ENCODE results near the gene NOVA1.

Gene NOVA1

GRCh38 chr14:26594756-26595545, 2.9 kb downstream of the NOVA1 start:
- no peak for DNase-seq (ENCODE audit: low read depth)

GRCh38 chr14:26594148-26594547, 3.7 kb downstream of the NOVA1 start:
- no peak for DNase-seq (ENCODE audit: low read depth)

More at GRCh38 chr14:26594756-26595545, 2.9 kb downstream of the NOVA1 start:
- H3K4me3 ChIP-seq (ENCODE audit: low read depth, low read length): no peak overlapping the region

GRCh38 chr14:26593357-26593756, 4.5 kb downstream of the NOVA1 start:
- no peak overlapping the region for H3K4me3 ChIP-seq (ENCODE audit: low read depth, low read length)
- no peak for DNase-seq (ENCODE audit: low read depth)

More at GRCh38 chr14:26594148-26594547, 3.7 kb downstream of the NOVA1 start:
- no peak overlapping the region for H3K4me3 ChIP-seq (ENCODE audit: low read depth, low read length)

- DNase-seq (ENCODE audit: low read depth): no peak
- no peak overlapping the region for H3K4me3 ChIP-seq (ENCODE audit: low read depth, low read length)
Observed at GRCh38 chr14:26589925-26590324, 7.9 kb downstream of the NOVA1 start.

- no peak for DNase-seq (ENCODE audit: low read depth)
Observed at GRCh38 chr14:26577711-26578110, 20.1 kb downstream of the NOVA1 start.

GRCh38 chr14:26554069-26554772, 43.6 kb downstream of the NOVA1 start:
- no peak for DNase-seq (ENCODE audit: low read depth)
- H3K4me3 ChIP-seq (ENCODE audit: low read depth, low read length): no peak overlapping the region

More at GRCh38 chr14:26577711-26578110, 20.1 kb downstream of the NOVA1 start:
- no peak overlapping the region for H3K4me3 ChIP-seq (ENCODE audit: low read depth, low read length)

GRCh38 chr14:26549571-26549970, 48.3 kb downstream of the NOVA1 start:
- no peak for DNase-seq (ENCODE audit: low read depth)
- H3K4me3 ChIP-seq (ENCODE audit: low read depth, low read length): no peak overlapping the region

- DNase-seq (ENCODE audit: low read depth): no peak
- H3K4me3 ChIP-seq (ENCODE audit: low read depth, low read length): no peak overlapping the region
Observed at GRCh38 chr14:26548406-26548805, 49.4 kb downstream of the NOVA1 start.

GRCh38 chr14:26538176-26538575, 59.7 kb downstream of the NOVA1 start:
- DNase-seq (ENCODE audit: low read depth): no peak
- no peak overlapping the region for H3K4me3 ChIP-seq (ENCODE audit: low read depth, low read length)

- H3K4me3 ChIP-seq (ENCODE audit: low read depth, low read length): no peak overlapping the region
- DNase-seq (ENCODE audit: low read depth): peak; percentile 36
Observed at GRCh38 chr14:26531894-26532293, 65.9 kb downstream of the NOVA1 start.

GRCh38 chr14:26528415-26529182, 69.2 kb downstream of the NOVA1 start:
- peak; percentile 36 for DNase-seq (ENCODE audit: low read depth)
- H3K4me3 ChIP-seq (ENCODE audit: low read depth, low read length): no peak overlapping the region

GRCh38 chr14:26527095-26527494, 70.7 kb downstream of the NOVA1 start:
- DNase-seq (ENCODE audit: low read depth): peak; percentile 20
- no peak overlapping the region for H3K4me3 ChIP-seq (ENCODE audit: low read depth, low read length)

GRCh38 chr14:26526137-26526536, 71.7 kb downstream of the NOVA1 start:
- H3K4me3 ChIP-seq (ENCODE audit: low read depth, low read length): no peak overlapping the region
- DNase-seq (ENCODE audit: low read depth): no peak

GRCh38 chr14:26525085-26525484, 72.7 kb downstream of the NOVA1 start:
- H3K4me3 ChIP-seq (ENCODE audit: low read depth, low read length): no peak overlapping the region
- no peak for DNase-seq (ENCODE audit: low read depth)

- peak; percentile 38 for DNase-seq (ENCODE audit: low read depth)
- no peak overlapping the region for H3K4me3 ChIP-seq (ENCODE audit: low read depth, low read length)
Observed at GRCh38 chr14:26522967-26523366, 74.9 kb downstream of the NOVA1 start.

- H3K4me3 ChIP-seq (ENCODE audit: low read depth, low read length): no peak overlapping the region
- DNase-seq (ENCODE audit: low read depth): no peak
Observed at GRCh38 chr14:26517771-26518170, 80.1 kb downstream of the NOVA1 start.

- no peak for DNase-seq (ENCODE audit: low read depth)
- H3K4me3 ChIP-seq (ENCODE audit: low read depth, low read length): no peak overlapping the region
Observed at GRCh38 chr14:26500028-26500427, 97.8 kb downstream of the NOVA1 start.

GRCh38 chr14:26499546-26499945, 98.3 kb downstream of the NOVA1 start:
- no peak for DNase-seq (ENCODE audit: low read depth)
- no peak overlapping the region for H3K4me3 ChIP-seq (ENCODE audit: low read depth, low read length)

- H3K4me3 ChIP-seq (ENCODE audit: low read depth, low read length): no peak overlapping the region
- no peak for DNase-seq (ENCODE audit: low read depth)
Observed at GRCh38 chr14:26486922-26487321, 110.9 kb downstream of the NOVA1 start.

- DNase-seq (ENCODE audit: low read depth): no peak
- no peak overlapping the region for H3K4me3 ChIP-seq (ENCODE audit: low read depth, low read length)
Observed at GRCh38 chr14:26484562-26484961, 113.3 kb downstream of the NOVA1 start.
